Testis (tissue), 2 donors: ENCODE results near the gene ATRNL1.

Source experiments
- CTCF ChIP-seq, 3 experiments: fragments of 450-650 bp in 2 of 3; fragments of 200-600 bp in 1 of 3; sonication (generic) in 1 of 3; IDR thresholded peaks; one replicate each; pipeline ENCODE4 v1.5.1; 2016 to 2019; ENCODE audit warnings: antibody characterized with exemption in 3 of 3, mild to moderate bottlenecking in 2 of 3, moderate library complexity in 1 of 3
- POLR2A ChIP-seq: fragments of 450-650 bp; IDR thresholded peaks from one replicate; pipeline ENCODE4 v1.6.1; 2017; ENCODE audit warnings: antibody characterized with exemption, mild to moderate bottlenecking, moderate library complexity

GRCh38 chr10:115903207-115903606 is 810.0 kb downstream of the ATRNL1 start:
- TF ChIP-seq CTCF (IDR thresholded peaks at IDR 0.05) (no peak), POLR2A (no peak)
